ENCODE data around the gene IL1RAPL2.

GRCh38 chrX:105567082-105567481, 1001.1 kb downstream of the IL1RAPL2 start:
- TF ChIP-seq POLR2A (IDR thresholded peaks at IDR 0.05) (no peak), CTCF (IDR thresholded peaks at IDR 0.05) (no peak)

All from thyroid gland (tissue), 4 donors.